ENCODE measurements around the gene TBC1D16. TPM values are rescaled to one million over a fixed set of nuclear protein-coding genes. Genes with fewer than 3 reads are reported as not detected.

The TBC1D16 gene
- total RNA-seq, 3 donors from 2014 or later: 10.9 to 23.4 (median 22.1) TPM

DNA sequence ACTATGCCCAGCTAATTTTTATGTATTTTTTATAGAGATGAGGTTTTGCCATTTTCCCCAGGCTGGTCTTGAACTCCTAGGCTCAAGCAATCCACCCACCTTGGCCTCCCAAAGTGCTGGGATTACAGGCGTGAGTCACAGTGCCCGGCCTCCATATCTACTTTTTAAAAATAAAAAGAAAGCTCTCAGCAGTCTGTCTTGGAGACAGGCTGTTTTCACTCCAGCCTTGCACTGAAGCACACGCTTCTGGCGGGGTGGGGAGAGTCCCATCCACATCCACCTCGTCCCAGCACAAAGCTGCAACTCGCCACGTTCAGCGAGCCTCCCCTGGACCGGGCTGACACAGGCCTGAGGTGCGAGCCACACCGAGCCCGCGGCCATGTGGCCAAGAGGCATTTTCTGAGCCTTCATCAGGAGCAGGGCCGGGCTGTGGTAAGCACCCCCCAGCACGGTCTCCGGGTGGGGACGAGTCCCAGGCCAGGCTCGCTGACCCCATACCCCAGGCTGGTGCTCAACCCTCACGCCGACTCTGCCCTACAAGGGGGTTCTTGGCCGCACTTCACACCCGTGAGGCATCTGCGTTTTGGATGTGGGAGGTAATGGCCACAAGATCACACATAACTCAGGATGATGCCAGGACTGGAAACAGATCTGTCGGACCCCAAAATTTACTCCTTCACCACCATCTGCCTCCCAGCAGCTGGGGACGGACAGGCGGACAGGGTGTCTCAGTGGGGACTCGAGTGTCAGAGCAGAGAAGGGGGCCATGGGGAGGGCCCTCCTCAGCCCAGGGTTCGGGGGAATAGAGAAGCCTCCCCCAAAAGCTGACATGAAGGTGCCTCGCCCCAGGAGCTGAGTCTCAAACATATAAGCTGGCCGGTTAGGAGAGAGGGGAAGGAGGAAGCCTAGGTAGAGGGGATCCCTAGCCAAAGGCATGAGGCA lies 28.6 kb downstream of the TBC1D16 start:
- Histone ChIP-seq H3K4me1 (ENCODE audit: low read depth) (peaks cover 11% of the 10 kb centered on the region), H3K4me3 (no peak overlapping the region), H3K36me3 (ENCODE audit: low read depth) (no peaks in the 10 kb centered on the region), H3K9me3 (no peaks in the 10 kb centered on the region)
- intact Hi-C loops (cut with DNase I, micrococcal nuclease): no loop called here
- ATAC-seq (no peak), DNase-seq (peak in 1 of 3 donors; percentile 47)
- TF ChIP-seq, protein P1, sequence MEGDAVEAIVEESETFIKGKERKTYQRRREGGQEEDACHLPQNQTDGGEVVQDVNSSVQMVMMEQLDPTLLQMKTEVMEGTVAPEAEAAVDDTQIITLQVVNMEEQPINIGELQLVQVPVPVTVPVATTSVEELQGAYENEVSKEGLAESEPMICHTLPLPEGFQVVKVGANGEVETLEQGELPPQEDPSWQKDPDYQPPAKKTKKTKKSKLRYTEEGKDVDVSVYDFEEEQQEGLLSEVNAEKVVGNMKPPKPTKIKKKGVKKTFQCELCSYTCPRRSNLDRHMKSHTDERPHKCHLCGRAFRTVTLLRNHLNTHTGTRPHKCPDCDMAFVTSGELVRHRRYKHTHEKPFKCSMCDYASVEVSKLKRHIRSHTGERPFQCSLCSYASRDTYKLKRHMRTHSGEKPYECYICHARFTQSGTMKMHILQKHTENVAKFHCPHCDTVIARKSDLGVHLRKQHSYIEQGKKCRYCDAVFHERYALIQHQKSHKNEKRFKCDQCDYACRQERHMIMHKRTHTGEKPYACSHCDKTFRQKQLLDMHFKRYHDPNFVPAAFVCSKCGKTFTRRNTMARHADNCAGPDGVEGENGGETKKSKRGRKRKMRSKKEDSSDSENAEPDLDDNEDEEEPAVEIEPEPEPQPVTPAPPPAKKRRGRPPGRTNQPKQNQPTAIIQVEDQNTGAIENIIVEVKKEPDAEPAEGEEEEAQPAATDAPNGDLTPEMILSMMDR (IDR thresholded peaks at IDR 0.05): no peak

DNA sequence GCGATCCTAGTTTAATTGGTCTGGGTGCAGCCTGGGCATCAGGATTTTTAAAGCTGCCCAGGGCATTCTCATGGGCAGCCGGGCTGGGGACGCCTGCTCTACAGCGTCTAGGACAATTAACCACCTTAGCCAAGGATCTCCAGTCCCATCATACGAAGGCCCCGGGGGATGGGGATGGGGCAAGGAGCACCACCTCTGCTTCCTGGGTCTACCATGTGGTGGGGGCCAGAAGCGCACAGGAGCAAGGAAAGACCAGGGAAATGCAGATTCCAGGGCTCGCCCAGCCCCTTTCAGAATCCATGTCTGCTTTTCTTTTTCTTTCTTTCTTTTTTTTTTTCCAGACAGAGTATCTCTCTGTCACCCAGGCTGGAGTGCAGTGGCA lies 29.3 kb downstream of the TBC1D16 start:
- no peaks in the 10 kb centered on the region for H3K36me3 ChIP-seq (ENCODE audit: low read depth)
- DNase-seq (no peak), ATAC-seq (no peak)
- H3K9me3 ChIP-seq: no peaks in the 10 kb centered on the region
- TF ChIP-seq, protein P1 (IDR thresholded peaks at IDR 0.05): no peak
- intact Hi-C loops (cut with DNase I, micrococcal nuclease): no loop called here
- no peak overlapping the region for H3K4me3 ChIP-seq
- H3K4me1 ChIP-seq (ENCODE audit: low read depth): peaks cover 11% of the 10 kb centered on the region

DNA sequence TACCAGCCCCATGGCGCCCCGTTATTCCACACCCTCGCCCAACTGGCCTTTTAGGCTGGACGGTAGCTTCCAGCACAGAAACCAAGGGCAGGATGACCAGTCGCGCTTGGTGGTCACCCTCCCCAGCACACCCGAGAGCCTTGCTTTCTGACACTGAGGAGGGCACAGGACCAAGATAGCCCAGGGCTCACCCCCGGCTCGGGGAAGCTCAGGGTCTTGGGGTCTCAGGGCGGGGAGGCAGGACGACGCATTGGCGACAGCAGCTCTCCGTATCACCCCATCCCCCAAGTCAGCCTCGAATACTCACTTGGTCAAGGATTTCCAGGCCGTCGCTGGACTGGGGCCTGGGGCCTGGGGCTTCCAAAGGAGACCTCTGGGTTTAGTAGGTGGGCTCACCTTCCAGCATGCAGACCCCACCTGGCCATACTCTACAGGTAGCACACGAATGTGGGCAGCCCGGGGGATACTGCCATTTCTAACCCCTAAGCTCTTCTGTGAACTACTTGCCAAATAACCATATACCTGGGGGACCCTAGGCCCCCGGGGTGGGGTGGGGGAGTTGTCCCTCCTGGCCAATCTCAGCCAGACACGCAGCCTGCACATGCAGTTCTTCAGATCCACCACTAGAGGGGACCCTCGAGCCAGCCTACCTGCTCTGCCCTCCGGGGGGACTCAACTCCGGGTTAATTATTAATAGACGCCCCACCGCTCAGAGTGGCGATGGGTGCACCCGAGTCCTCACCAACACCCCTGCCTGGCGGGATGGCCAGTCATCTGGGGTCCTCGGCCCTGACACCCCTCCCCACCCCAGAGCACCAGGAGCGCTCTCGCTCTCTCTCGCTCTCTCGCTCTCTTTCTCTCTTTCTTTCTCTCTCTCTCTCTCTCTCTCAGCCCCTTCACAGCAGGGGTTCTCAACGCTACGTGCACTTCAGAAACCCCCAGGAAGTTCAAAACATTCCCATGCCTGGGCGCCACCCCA lies 30.0 kb downstream of the TBC1D16 start:
- Histone ChIP-seq H3K4me3 (no peak overlapping the region), H3K36me3 (ENCODE audit: low read depth) (no peaks in the 10 kb centered on the region), H3K9me3 (no peaks in the 10 kb centered on the region), H3K4me1 (ENCODE audit: low read depth) (peaks cover 11% of the 10 kb centered on the region)
- intact Hi-C loops (cut with DNase I, micrococcal nuclease): no loop called here
- TF ChIP-seq, protein P1 (IDR thresholded peaks at IDR 0.05): peak; percentile 98
- peak; percentile 65 for ATAC-seq
- peak in 2 of 3 donors; percentile 44 to 66 for DNase-seq

DNA sequence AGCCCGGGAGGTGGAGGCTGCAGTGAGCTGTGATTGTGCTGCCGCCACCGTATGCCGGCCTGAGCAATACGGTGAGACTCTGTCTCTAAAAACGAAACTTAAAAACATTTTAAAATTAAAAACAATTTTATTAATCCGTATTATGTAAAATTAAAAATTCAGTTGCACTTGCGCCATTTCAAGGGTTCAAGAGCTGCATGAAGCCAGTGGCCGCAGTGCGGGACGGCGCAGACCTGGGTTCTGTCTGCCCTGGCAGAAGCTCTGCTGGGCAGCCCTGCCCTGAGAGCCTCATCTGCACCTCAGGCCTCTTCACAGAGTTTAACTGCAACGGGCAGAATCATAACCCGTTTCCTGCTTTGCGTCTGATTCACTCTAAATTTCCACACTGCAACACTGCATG lies 31.7 kb downstream of the TBC1D16 start:
- Histone ChIP-seq H3K4me1 (ENCODE audit: low read depth) (peaks cover 11% of the 10 kb centered on the region), H3K9me3 (no peaks in the 10 kb centered on the region), H3K4me3 (no peak overlapping the region), H3K36me3 (ENCODE audit: low read depth) (no peaks in the 10 kb centered on the region)
- TF ChIP-seq, protein P1 (IDR thresholded peaks at IDR 0.05): no peak
- intact Hi-C loops (cut with DNase I, micrococcal nuclease): no loop called here
- DNase-seq (no peak), ATAC-seq (no peak)

DNA sequence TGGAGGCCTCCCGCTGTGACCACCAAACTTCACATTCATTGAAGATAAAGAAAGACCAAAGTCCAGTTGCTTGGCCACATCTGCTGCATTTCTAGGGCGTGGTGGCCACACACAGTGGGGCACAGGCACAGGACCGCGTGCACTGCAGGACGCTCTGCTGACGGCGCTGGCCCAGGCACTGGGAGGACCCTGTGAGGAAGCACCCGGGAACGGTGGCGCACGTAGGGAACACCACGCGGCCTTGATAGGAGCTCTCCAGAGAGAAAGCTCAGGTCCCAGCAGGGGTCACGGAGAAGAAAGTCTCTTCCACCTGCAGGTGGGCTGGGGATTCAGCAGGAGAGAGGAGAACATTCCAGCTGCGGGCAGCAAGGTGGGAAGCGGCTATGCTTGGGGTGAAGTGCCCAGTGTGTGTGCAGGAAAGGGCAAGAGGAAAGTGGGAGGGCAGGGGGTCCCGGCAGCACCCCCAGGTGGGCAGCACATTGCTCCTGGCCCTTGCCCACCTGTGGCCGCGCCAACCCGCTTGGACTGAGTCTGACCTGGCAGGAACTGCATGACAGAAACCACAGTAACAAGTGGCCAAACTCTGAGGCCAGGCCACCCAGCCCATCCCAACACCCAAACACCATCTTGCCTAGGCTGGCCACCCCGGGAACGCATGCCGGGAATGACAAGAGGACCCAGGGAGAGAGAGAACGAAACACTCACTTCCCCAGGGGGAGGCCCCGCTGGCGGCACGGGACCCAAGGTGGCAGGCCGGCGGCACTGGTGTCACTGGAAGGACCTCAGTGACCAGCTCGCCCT lies 32.8 kb downstream of the TBC1D16 start:
- Histone ChIP-seq H3K9me3 (no peaks in the 10 kb centered on the region), H3K36me3 (ENCODE audit: low read depth) (no peaks in the 10 kb centered on the region), H3K4me1 (ENCODE audit: low read depth) (peaks cover 7% of the 10 kb centered on the region), H3K4me3 (no peak overlapping the region)
- ATAC-seq (peak; percentile 70), DNase-seq (no peak)
- TF ChIP-seq, protein P1 (IDR thresholded peaks at IDR 0.05): no peak
- intact Hi-C loops (cut with DNase I, micrococcal nuclease): no loop called here

All from mucosa of descending colon (tissue), 3 donors.